GM12878 (cell line): ENCODE measurements around the gene CLIP2. TPM values are rescaled to one million over a fixed set of nuclear protein-coding genes. Genes with fewer than 3 reads are reported as not detected.

Source experiments
- ATAC-seq: fragments of 200-7000 bp; cut with Tn5 transposase; 3 replicates; pipeline ENCODE4 v1.9.1; 2020; ENCODE audit warnings: mild to moderate bottlenecking, moderate library complexity
- BruUV-seq: library from RNA; stranded (reverse); fragments of 400-500 nt; replicated peaks from 2 replicates; lab custom pipeline; 2021; lab: Mats Ljungman, UMichigan
- CTCF ChIA-PET: fragments of 300-600 bp; sonication (Branson Sonifier 250); formaldehyde crosslinking; extraction: SDS; loops from one replicate; lab custom pipeline; 2021; ENCODE audit warnings: inconsistent platforms; lab: Yijun Ruan, JAX
- POLR2A ChIA-PET: fragments of 350-600 bp; formaldehyde crosslinking; extraction: SDS; loops from one replicate; lab custom pipeline; 2021; ENCODE audit warnings: inconsistent platforms; lab: Charles Lee
- RAD21 ChIA-PET: fragments of 300-600 bp; sonication (Branson Sonifier 250); formaldehyde crosslinking; loops from one replicate; lab custom pipeline; 2023; ENCODE audit warnings: antibody characterized with exemption; ENCODE audit not compliant: unreplicated experiment; lab: Charles Lee
- SMC1A ChIA-PET: fragments of 300-600 bp; sonication (Branson Sonifier 250); formaldehyde crosslinking; loops from one replicate; lab custom pipeline; 2023; ENCODE audit not compliant: unreplicated experiment, uncharacterized antibody; lab: Charles Lee
- DNase-seq: peaks from one replicate; pipeline ENCODE4 v3.0.0-alpha.2; 2011; ENCODE audit warnings: low read depth, low spot score
- FAIRE-seq: peaks from 3 replicates; lab custom pipeline; 2011; peaks lifted over from hg19 to GRCh38; lab: Jason Lieb, UNC
- H2AFZ ChIP-seq: 2 replicates; pipeline ENCODE4 v1.6.0; 2011; ENCODE audit warnings: low read depth, low read length, control low read depth; ENCODE audit not compliant: control insufficient read depth
- H3K27ac ChIP-seq: 2 replicates; pipeline ENCODE4 v1.5.1; 2011; ENCODE audit warnings: control low read depth; ENCODE audit not compliant: control insufficient read depth, insufficient read depth
- H3K27me3 ChIP-seq, 2 experiments: replicated peaks in 1 of 2; 2 replicates each; pipeline versions ENCODE4 v1.6.0 to v1.6.1; 2011; ENCODE audit warnings: low read length in 1 of 2; ENCODE audit not compliant: control insufficient read depth in 2 of 2, insufficient read depth in 2 of 2
- H3K36me3 ChIP-seq, 2 experiments: 2 replicates each; pipeline ENCODE4 v1.5.1; 2011; ENCODE audit warnings: low read length in 1 of 2; ENCODE audit not compliant: control insufficient read depth in 2 of 2, insufficient read depth in 2 of 2
- H3K4me1 ChIP-seq: 2 replicates; pipeline ENCODE4 v1.6.1; 2011; ENCODE audit warnings: mild to moderate bottlenecking, low read length, moderate library complexity, mixed read lengths; ENCODE audit not compliant: control insufficient read depth, insufficient read depth
- H3K4me2 ChIP-seq: 2 replicates; pipeline ENCODE4 v1.6.0; 2011; ENCODE audit warnings: control low read depth; ENCODE audit not compliant: control insufficient read depth, insufficient read depth
- H3K4me3 ChIP-seq: fragments of 200-600 bp; sonication (generic); 2 replicates; pipeline ENCODE4 v1.5.1; 2016
- H3K79me2 ChIP-seq: 2 replicates; pipeline ENCODE4 v1.6.0; 2011; ENCODE audit warnings: low read length; ENCODE audit not compliant: control insufficient read depth, insufficient read depth
- H3K9ac ChIP-seq: 2 replicates; pipeline ENCODE4 v1.8.0; 2011; ENCODE audit warnings: low read length, control low read depth, mixed read lengths; ENCODE audit not compliant: control insufficient read depth, insufficient read depth
- H3K9me3 ChIP-seq: replicated peaks from 3 replicates; pipeline ENCODE4 v1.5.1; 2011; ENCODE audit warnings: mild to moderate bottlenecking, low read length; ENCODE audit not compliant: control insufficient read depth, insufficient read depth
- H4K20me1 ChIP-seq: 2 replicates; pipeline ENCODE4 v1.6.0; 2011; ENCODE audit not compliant: control insufficient read depth, insufficient read depth
- ATF7 ChIP-seq: fragments of 450-650 bp; IDR thresholded peaks from 2 replicates; pipeline ENCODE4 v1.6.1; 2016; ENCODE audit warnings: low read depth, mild to moderate bottlenecking
- BCL3 ChIP-seq: IDR thresholded peaks from 2 replicates; pipeline ENCODE4 v1.6.1; 2011; ENCODE audit warnings: borderline replicate concordance, low read depth, mild to moderate bottlenecking, moderate library complexity, low read length; ENCODE audit not compliant: insufficient read depth, poor library complexity, severe bottlenecking
- BRCA1 ChIP-seq: IDR thresholded peaks from 2 replicates; pipeline ENCODE4 v1.6.1; 2011; ENCODE audit warnings: low read depth, low read length, improper control_type of control experiment
- ETV6 ChIP-seq, 2 experiments: fragments of 450-650 bp in 1 of 2; IDR thresholded peaks in 1 of 2; conservative IDR thresholded peaks in 1 of 2; 2 replicates each; pipeline ENCODE4 v1.6.1; 2014; ENCODE audit warnings: antibody characterized with exemption in 1 of 2, borderline replicate concordance in 1 of 2, low read depth in 1 of 2, mild to moderate bottlenecking in 1 of 2, moderate library complexity in 1 of 2
- MEF2A ChIP-seq: IDR thresholded peaks from 2 replicates; pipeline ENCODE4 v1.6.1; 2011; ENCODE audit warnings: low read depth, mild to moderate bottlenecking, low read length, moderate library complexity; ENCODE audit not compliant: insufficient read depth
- RUNX3 ChIP-seq: IDR thresholded peaks from 2 replicates; pipeline ENCODE4 v1.6.1; 2012; ENCODE audit warnings: low read length, inconsistent platforms
- SMAD1 ChIP-seq: fragments of 450-650 bp; IDR thresholded peaks from 2 replicates; pipeline ENCODE4 v1.6.1; 2018; ENCODE audit warnings: mild to moderate bottlenecking, low read depth; ENCODE audit not compliant: partially characterized antibody
- SMAD5 ChIP-seq: IDR thresholded peaks from 2 replicates; pipeline ENCODE4 v1.6.1; 2016; ENCODE audit warnings: antibody characterized with exemption, low read depth
- SP1 ChIP-seq: IDR thresholded peaks from one replicate; pipeline ENCODE4 v1.6.1; 2011; ENCODE audit warnings: low read depth, low read length
- TARDBP ChIP-seq: IDR thresholded peaks from 2 replicates; pipeline ENCODE4 v1.6.1; 2016; ENCODE audit warnings: borderline replicate concordance
- WRNIP1 ChIP-seq: IDR thresholded peaks from 2 replicates; pipeline ENCODE4 v1.6.1; 2011; ENCODE audit warnings: low read depth, low read length, improper control_type of control experiment, borderline replicate concordance
- YY1 ChIP-seq: IDR thresholded peaks from 2 replicates; pipeline ENCODE4 v1.6.1; 2011; ENCODE audit warnings: low read depth, mild to moderate bottlenecking, low read length
- ZNF24 ChIP-seq: fragments of 450-650 bp; IDR thresholded peaks from 2 replicates; pipeline ENCODE4 v1.6.1; 2017; ENCODE audit warnings: antibody characterized with exemption, mild to moderate bottlenecking
- ZNF384 ChIP-seq: IDR thresholded peaks from 2 replicates; pipeline ENCODE4 v1.6.1; 2012; ENCODE audit warnings: low read depth, mild to moderate bottlenecking, low read length, improper control_type of control experiment, borderline replicate concordance
- WGBS: methylation state at CpG from one replicate; pipeline ENCODE4 v1.1.6; 2016; ENCODE audit warnings: low lambda C conversion rate; ENCODE audit not compliant: insufficient replicate concordance, insufficient coverage; ENCODE audit errors: missing lambda C conversion rate; 5-methylcytosine and 5-hydroxymethylcytosine counted together
- in situ Hi-C: fragments of 300-500 bp; cut with MboI; formaldehyde crosslinking; loops from 9 replicates; pipeline ENCODE4 v1.14.3; 2018; ENCODE audit warnings: mixed read lengths
- intact Hi-C: fragments of 100-400 bp; cut with micrococcal nuclease; formaldehyde crosslinking; loops from one replicate; pipeline ENCODE4 v1.14.2; 2022; ENCODE audit not compliant: unreplicated experiment
- polyA plus RNA-seq, 11 experiments: library from polyadenylated mRNA; depleted of rRNA in 4 of 11; unstranded in 6 of 11; stranded (reverse) in 5 of 11; fragments of >200 nt; fragmentation: Nextera tagmentation in 4 of 11; fragmentation: Illumina TruSeq in 1 of 11; extraction: Ambion mirVana in 4 of 11; extraction: Trizol in 1 of 11; gene quantifications; 1 replicate in 1 of 11; 2 replicates in 10 of 11; pipeline versions ENCODE4 v1.2.1 to v1.2.3, GENCODE V29; 2011 to 2016; ENCODE audit warnings: inconsistent platforms in 2 of 11, missing spikeins in 2 of 11, low read depth in 1 of 11
- total RNA-seq, 4 experiments: library from RNA; depleted of rRNA in 3 of 4; stranded (reverse); fragments of >200 nt in 3 of 4; fragmentation: Illumina TruSeq in 1 of 4; extraction: Trizol in 1 of 4; gene quantifications; 2 replicates each; pipeline versions ENCODE4 v1.2.1 to v1.2.3, GENCODE V29; 2013 to 2021
- TF ChIP-seq, protein P1 (sequence below): IDR thresholded peaks from 2 replicates; pipeline ENCODE4 v1.6.1; 2012; ENCODE audit warnings: low read depth, low read length, improper control_type of control experiment

CLIP2 gene
- total and polyA plus RNA-seq, 10 of the 15 experiments (the other 5 are each of a cell fraction or from before 2014, with no cell fraction given) = 0.26 to 56.3 (median 21.0) TPM

- Histone ChIP-seq H3K27me3 (no peaks in the 10 kb centered on the region), H3K9ac (no peak overlapping the region), H4K20me1 (no peaks in the 10 kb centered on the region), H3K4me2 (no peak overlapping the region), H3K4me1 (no peaks in the 10 kb centered on the region), H3K36me3 (peaks cover 3 to 20% of the 10 kb centered on the region in 2 experiments; a peak in 3 of 4 replicates), H3K27ac (no peak overlapping the region), H2AFZ (no peak overlapping the region), H3K79me2 (no peaks in the 10 kb centered on the region), H3K4me3 (no peak overlapping the region), H3K9me3 (no peaks in the 10 kb centered on the region)
- DNase-seq = no peak
- ChIA-PET CTCF (interaction anchor here (0.6 kb wide), 1 partner anchor 140 kb away, joined by 3 read pairs; no protein-coding TSS in a partner anchor), POLR2A (interaction anchor here (0.6 kb wide), 1 partner anchor 23 kb away, joined by 3 read pairs; no protein-coding TSS in a partner anchor), SMC1A (no interaction called here), RAD21 (no interaction called here)
- 73% methylated on average over 14 of the region's 14 CpGs for WGBS
- intact Hi-C loops = no loop called here
- no TSS peak for BruUV-seq
- no peak; the same call in 2 of the 3 replicates for ATAC-seq
- in situ Hi-C loops = no loop called here
- TF ChIP-seq BCL3 (peak; percentile 34), YY1 (no peak), ZNF24 (peak; percentile 89)
- FAIRE-seq = no peak
These were observed 54.3 kb downstream of the CLIP2 start for GRCh38 chr7:74343281-74344131.

GRCh38 chr7:74344132-74344496 is 54.9 kb downstream of the CLIP2 start:
- Histone ChIP-seq H4K20me1 (no peaks in the 10 kb centered on the region), H3K9ac (no peak overlapping the region), H3K9me3 (no peaks in the 10 kb centered on the region), H3K36me3 (peaks cover 3 to 17% of the 10 kb centered on the region in 2 experiments; a peak in 3 of 4 replicates), H3K27me3 (no peaks in the 10 kb centered on the region), H3K4me1 (no peaks in the 10 kb centered on the region), H2AFZ (no peak overlapping the region), H3K4me3 (no peak overlapping the region), H3K4me2 (no peak overlapping the region), H3K27ac (no peak overlapping the region), H3K79me2 (no peaks in the 10 kb centered on the region)
- WGBS = 100% methylated on average over 2 of the region's 2 CpGs
- FAIRE-seq (no peak), ATAC-seq (no peak), DNase-seq (no peak)
- ChIA-PET CTCF (no interaction called here), POLR2A (interaction anchor here (0.6 kb wide), 1 partner anchor 23 kb away, joined by 3 read pairs; no protein-coding TSS in a partner anchor), RAD21 (no interaction called here), SMC1A (no interaction called here)
- in situ Hi-C loops (no loop called here), intact Hi-C loops (no loop called here)
- no TSS peak for BruUV-seq
- TF ChIP-seq, protein P1, sequence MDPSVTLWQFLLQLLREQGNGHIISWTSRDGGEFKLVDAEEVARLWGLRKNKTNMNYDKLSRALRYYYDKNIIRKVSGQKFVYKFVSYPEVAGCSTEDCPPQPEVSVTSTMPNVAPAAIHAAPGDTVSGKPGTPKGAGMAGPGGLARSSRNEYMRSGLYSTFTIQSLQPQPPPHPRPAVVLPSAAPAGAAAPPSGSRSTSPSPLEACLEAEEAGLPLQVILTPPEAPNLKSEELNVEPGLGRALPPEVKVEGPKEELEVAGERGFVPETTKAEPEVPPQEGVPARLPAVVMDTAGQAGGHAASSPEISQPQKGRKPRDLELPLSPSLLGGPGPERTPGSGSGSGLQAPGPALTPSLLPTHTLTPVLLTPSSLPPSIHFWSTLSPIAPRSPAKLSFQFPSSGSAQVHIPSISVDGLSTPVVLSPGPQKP = no peak
- TF ChIP-seq TARDBP (no peak), MEF2A (no peak), WRNIP1 (no peak), ZNF384 (no peak), RUNX3 (no peak), ATF7 (no peak), BRCA1 (no peak), SMAD5 (no peak), SMAD1 (no peak), ETV6 (conservative IDR thresholded peaks at IDR 0.05 in 1 of 2, IDR thresholded peaks at IDR 0.05 in 1 of 2; ENCODE audit: borderline replicate concordance in 1 of 2, low read depth in 1 of 2) (no peak), SP1 (no peak)
